Astrocyte of the cerebellum (primary cell): Measurements from ENCODE around the gene SEC22C.

Source experiments
- DNase-seq: peaks from one replicate; pipeline ENCODE4 v3.0.0-alpha.2; 2011; ENCODE audit warnings: low read depth
- H3K4me3 ChIP-seq: 2 replicates; pipeline ENCODE4 v1.5.1; 2011; ENCODE audit warnings: mild to moderate bottlenecking, low read depth, low read length, moderate library complexity
- in situ Hi-C: cut with HindIII; loops from 2 replicates; pipeline ENCODE4 v1.10.0; 2017; ENCODE audit warnings: low sequenced_read_pairs
- TF ChIP-seq, protein P1 (sequence below): IDR thresholded peaks from 2 replicates; pipeline ENCODE4 v1.5.1; 2012; ENCODE audit warnings: low read length, low read depth, moderate library complexity, mild to moderate bottlenecking; ENCODE audit errors: missing control alignments

The SEC22C gene, protein sequence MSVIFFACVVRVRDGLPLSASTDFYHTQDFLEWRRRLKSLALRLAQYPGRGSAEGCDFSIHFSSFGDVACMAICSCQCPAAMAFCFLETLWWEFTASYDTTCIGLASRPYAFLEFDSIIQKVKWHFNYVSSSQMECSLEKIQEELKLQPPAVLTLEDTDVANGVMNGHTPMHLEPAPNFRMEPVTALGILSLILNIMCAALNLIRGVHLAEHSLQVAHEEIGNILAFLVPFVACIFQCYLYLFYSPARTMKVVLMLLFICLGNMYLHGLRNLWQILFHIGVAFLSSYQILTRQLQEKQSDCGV

DNA sequence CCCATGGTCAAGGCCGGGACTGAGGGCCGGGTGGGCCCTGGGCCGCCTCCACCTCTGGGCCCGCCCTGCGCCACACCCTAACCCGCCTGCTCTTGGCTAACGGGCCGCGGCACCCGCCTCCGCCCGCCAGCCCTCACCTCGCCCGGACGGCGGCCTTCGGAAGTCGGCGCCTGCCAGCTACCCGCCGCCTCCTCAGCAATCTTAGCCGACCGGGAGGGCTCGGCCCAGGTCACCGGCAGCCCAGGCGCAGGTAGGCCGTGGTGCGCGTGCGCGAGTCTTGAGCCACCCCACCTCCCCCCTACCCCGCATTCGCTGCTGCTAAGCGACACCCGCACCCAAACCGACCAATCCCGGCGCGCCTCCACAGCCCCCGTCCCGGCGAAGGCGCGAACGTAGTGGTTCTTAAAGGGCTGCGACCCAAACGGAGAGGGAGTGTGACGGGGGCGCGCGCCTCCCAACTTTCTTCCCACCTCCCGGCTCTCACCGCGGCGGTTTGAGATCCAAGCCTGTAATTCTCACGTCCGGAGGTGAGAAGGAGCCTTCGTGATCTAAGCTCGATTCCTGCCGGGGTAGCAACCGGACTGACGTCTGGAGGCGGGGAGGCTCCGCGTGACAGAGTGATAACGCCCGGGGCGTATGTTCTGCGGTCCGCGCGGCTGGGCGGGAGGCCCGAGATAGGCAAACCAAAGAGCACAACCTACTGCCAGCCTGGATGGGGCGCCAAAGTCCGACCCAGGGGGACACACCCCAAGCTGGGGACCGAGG, at the start of gene SEC22C:
Gene SEC22C (minus strand): TSS at position 259 of the 765 bp plus-strand sequence. CDS start 12,921 bp downstream, outside the sequence.
- TF ChIP-seq, protein P1, sequence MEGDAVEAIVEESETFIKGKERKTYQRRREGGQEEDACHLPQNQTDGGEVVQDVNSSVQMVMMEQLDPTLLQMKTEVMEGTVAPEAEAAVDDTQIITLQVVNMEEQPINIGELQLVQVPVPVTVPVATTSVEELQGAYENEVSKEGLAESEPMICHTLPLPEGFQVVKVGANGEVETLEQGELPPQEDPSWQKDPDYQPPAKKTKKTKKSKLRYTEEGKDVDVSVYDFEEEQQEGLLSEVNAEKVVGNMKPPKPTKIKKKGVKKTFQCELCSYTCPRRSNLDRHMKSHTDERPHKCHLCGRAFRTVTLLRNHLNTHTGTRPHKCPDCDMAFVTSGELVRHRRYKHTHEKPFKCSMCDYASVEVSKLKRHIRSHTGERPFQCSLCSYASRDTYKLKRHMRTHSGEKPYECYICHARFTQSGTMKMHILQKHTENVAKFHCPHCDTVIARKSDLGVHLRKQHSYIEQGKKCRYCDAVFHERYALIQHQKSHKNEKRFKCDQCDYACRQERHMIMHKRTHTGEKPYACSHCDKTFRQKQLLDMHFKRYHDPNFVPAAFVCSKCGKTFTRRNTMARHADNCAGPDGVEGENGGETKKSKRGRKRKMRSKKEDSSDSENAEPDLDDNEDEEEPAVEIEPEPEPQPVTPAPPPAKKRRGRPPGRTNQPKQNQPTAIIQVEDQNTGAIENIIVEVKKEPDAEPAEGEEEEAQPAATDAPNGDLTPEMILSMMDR: no peak
- peak within 1 kb of the TSS; percentile 83 for H3K4me3 ChIP-seq
- in situ Hi-C loops: no loop called here
- peak; percentile 68 for DNase-seq

DNA sequence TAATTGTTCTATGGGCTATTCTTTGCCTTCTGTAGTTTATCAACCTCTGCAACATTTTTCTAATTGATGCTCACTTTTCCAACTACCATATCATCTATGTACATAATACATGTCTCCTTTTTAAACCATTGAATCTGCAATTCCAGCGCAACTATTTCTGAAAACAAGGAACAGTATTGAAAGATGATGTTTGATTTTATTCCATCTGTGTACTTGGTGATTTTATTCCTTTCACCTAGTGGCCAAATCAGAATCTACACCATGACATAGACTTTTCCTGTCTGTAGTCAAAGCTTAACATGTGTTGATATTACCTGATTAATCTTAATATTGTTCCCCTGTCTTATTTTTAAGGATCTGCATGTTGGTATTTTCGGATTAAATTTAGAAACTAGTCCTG, 31.7 kb upstream of the SEC22C start:
- TF ChIP-seq, protein P1: no peak
- no peak overlapping the region for H3K4me3 ChIP-seq
- in situ Hi-C loops: no loop called here
- DNase-seq: no peak

DNA sequence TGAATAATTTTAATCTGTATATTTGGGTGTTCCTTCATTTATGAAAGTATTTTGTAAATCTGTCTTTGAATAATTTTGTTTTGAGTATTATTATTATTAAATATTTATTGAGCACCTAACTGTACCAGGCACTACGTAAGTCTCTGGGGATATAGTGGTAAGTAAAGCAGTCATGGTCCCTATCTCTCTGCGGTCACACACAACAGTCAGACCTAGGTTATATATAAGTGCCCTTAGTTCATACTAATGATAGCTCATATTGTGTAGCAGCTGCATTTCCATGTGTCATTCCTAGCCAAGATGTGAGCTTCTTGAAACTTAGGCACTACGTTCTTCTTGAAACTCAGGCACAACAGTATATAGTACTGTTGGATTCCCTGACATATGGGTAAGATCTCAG, 31.2 kb upstream of the SEC22C start:
- in situ Hi-C loops: no loop called here
- no peak overlapping the region for H3K4me3 ChIP-seq
- DNase-seq: no peak
- TF ChIP-seq, protein P1: no peak

DNA sequence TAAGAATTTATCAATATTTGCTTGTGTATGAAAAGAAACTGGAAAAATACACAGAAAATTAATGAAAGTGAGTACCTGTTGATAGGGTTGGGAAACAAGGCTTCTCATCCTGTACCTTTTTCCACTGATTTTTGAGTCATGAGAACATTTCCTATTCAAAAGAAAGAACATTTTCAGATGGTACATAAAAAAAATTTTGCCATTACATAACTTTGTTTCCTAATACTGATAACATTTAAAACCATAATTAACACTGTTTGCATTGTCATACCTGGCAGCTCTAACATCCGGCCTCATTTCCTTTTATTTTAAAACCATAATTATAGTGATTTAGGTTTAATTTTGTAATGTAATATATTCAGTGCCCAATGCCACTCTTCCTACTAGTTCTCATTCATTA, 30.4 kb upstream of the SEC22C start:
- in situ Hi-C loops: no loop called here
- no peak for DNase-seq
- TF ChIP-seq, protein P1: no peak
- H3K4me3 ChIP-seq: no peak overlapping the region

DNA sequence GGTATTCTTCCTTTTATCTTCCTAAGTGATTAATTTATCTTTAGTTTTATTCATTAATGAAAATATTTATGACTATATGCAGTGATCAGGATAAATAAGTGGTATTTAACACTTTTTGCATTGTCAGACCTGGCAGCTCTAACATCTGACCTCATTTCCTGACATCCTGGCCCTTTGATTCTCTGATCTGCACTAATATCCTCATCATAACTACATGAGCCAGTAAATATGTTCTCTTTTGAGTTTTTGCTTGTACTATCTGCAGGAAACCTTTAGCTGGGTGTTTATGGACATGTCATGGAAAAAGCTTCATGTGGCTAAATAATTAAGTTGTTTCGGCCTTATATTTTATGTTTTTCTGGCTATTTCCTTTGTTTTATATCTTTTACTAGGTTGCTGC, 29.2 kb upstream of the SEC22C start:
- no peak for DNase-seq
- H3K4me3 ChIP-seq: no peak overlapping the region
- in situ Hi-C loops: no loop called here
- TF ChIP-seq, protein P1: no peak

DNA sequence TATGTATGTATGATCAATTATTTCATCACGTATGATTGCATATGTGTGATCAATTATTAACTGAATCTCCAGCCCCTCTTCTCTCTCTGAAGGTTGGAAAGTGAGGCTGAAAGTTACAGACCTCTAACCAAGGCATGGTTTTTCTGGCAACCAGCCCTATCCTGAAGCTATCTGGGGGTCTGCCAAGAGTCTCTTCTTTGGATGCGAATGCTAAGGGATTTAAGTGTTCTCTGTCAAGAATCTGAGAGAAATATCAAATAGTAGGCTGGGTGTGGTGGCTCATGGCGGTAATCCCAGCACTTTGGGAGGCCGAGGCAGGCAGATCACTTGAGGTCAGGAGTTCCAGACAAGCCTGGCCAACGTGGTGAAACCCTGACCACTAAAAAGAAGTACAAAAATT, 26.8 kb upstream of the SEC22C start:
- H3K4me3 ChIP-seq: no peak overlapping the region
- TF ChIP-seq, protein P1: no peak
- in situ Hi-C loops: no loop called here
- peak; percentile 39 for DNase-seq
